CD4-positive, alpha-beta T cell treated with Interleukin-15 for 4 hours (primary cell): ENCODE results near the gene MRNIP.
A peak's percentile ranks its signal among the peaks of the same experiment; 100 is the strongest.
"Not testable (repeated sequence)": the region's sequence is repeated elsewhere in the genome, so short reads cannot be mapped to it uniquely, and the experiment has no call there.

Source experiments
- DNase-seq: peaks from one replicate; pipeline ENCODE4 v3.0.0-alpha.2; 2020; ENCODE audit warnings: low spot score

Gene MRNIP

GRCh38 chr5:179871533-179871932 is 12.9 kb upstream of the MRNIP start:
- not testable (repeated sequence) for DNase-seq

- DNase-seq, result no peak
Measured at GRCh38 chr5:179870952-179871351, 12.3 kb upstream of the MRNIP start.

- no peak for DNase-seq
Measured at GRCh38 chr5:179870403-179870903, 11.8 kb upstream of the MRNIP start.

- DNase-seq, result no peak
Measured at GRCh38 chr5:179869641-179870402, 11.2 kb upstream of the MRNIP start.

GRCh38 chr5:179869101-179869500 is 10.5 kb upstream of the MRNIP start:
- no peak for DNase-seq

- DNase-seq, result no peak
Measured at GRCh38 chr5:179868541-179868940, 9.9 kb upstream of the MRNIP start.

- DNase-seq, result no peak
Measured at GRCh38 chr5:179867476-179867875, 8.9 kb upstream of the MRNIP start.

GRCh38 chr5:179867079-179867465 is 8.5 kb upstream of the MRNIP start:
- no peak for DNase-seq

- DNase-seq, result no peak
Measured at GRCh38 chr5:179866241-179867078, 7.8 kb upstream of the MRNIP start.

GRCh38 chr5:179865491-179866240 is 7.0 kb upstream of the MRNIP start:
- no peak for DNase-seq

GRCh38 chr5:179864686-179865085 is 6.1 kb upstream of the MRNIP start:
- DNase-seq, result no peak

GRCh38 chr5:179863449-179864085 is 5.0 kb upstream of the MRNIP start:
- DNase-seq, result no peak

GRCh38 chr5:179862891-179863290 is 4.3 kb upstream of the MRNIP start:
- DNase-seq, result no peak

- DNase-seq, result no peak
Measured at GRCh38 chr5:179862296-179862695, 3.7 kb upstream of the MRNIP start.

- DNase-seq, result no peak
Measured at GRCh38 chr5:179860301-179860700, 1.7 kb upstream of the MRNIP start.

GRCh38 chr5:179858241-179858585 is 404 bp downstream of the MRNIP start:
- peak; percentile 40 for DNase-seq

GRCh38 chr5:179854356-179854755 is 4.3 kb downstream of the MRNIP start:
- DNase-seq, result no peak

- DNase-seq, result no peak
Measured at GRCh38 chr5:179852993-179853547, 5.5 kb downstream of the MRNIP start.

- DNase-seq, result no peak
Measured at GRCh38 chr5:179841621-179842020, 17.0 kb downstream of the MRNIP start.

- no peak for DNase-seq
Measured at GRCh38 chr5:179840766-179841165, 17.9 kb downstream of the MRNIP start.

GRCh38 chr5:179840321-179840720 is 18.3 kb downstream of the MRNIP start:
- DNase-seq, result no peak
